Nucleus accumbens (tissue), 56 donors: ENCODE results near the gene RASAL2.
"Not testable (repeated sequence)": the region's sequence is repeated elsewhere in the genome, so short reads cannot be mapped to it uniquely, and the experiment has no call there.

Experiments
- DNase-seq, 56 donors: peaks; one replicate each; lab custom pipeline; 2025; lab: John Stamatoyannopoulos, UW

The RASAL2 gene

GRCh38 chr1:178498896-178499675 is 405.2 kb downstream of the RASAL2 start:
- no peak for DNase-seq

GRCh38 chr1:178500091-178500770 is 406.3 kb downstream of the RASAL2 start:
- no peak for DNase-seq

GRCh38 chr1:178500936-178501554 is 407.1 kb downstream of the RASAL2 start:
- DNase-seq, result no peak

- DNase-seq, result peak in 43 of 56 donors; percentile 4 to 81 (median 37)
Observed at GRCh38 chr1:178501705-178502329, 407.9 kb downstream of the RASAL2 start.

- no peak for DNase-seq
Observed at GRCh38 chr1:178502330-178502714, 408.4 kb downstream of the RASAL2 start.

- no peak for DNase-seq
Observed at GRCh38 chr1:178502856-178503255, 409.0 kb downstream of the RASAL2 start.

GRCh38 chr1:178503316-178503715 is 409.4 kb downstream of the RASAL2 start:
- DNase-seq, result not testable (repeated sequence)

- no peak for DNase-seq
Observed at GRCh38 chr1:178503849-178504248, 409.9 kb downstream of the RASAL2 start.

GRCh38 chr1:178504286-178504685 is 410.4 kb downstream of the RASAL2 start:
- DNase-seq, result no peak

- peak in 1 of 56 donors; percentile 11 for DNase-seq
Observed at GRCh38 chr1:178506177-178506576, 412.3 kb downstream of the RASAL2 start.

- no peak for DNase-seq
Observed at GRCh38 chr1:178506669-178507068, 412.8 kb downstream of the RASAL2 start.

- DNase-seq, result no peak
Observed at GRCh38 chr1:178509414-178510007, 415.6 kb downstream of the RASAL2 start.

GRCh38 chr1:178510155-178510554 is 416.3 kb downstream of the RASAL2 start:
- no peak for DNase-seq

GRCh38 chr1:178512566-178513277 is 418.8 kb downstream of the RASAL2 start, which contains the start of gene TEX35:
TEX35 (plus strand) TSS chr1:178513109; CDS start chr1:178513189, 80 bp downstream.
- no peak for DNase-seq

GRCh38 chr1:178513278-178513983 is 419.5 kb downstream of the RASAL2 start:
- DNase-seq, result no peak

GRCh38 chr1:178516110-178516509 is 422.2 kb downstream of the RASAL2 start:
- no peak for DNase-seq

- DNase-seq, result no peak
Observed at GRCh38 chr1:178518894-178519293, 425.0 kb downstream of the RASAL2 start.

- no peak for DNase-seq
Observed at GRCh38 chr1:178520803-178521202, 426.9 kb downstream of the RASAL2 start.

GRCh38 chr1:178521241-178521640 is 427.3 kb downstream of the RASAL2 start:
- DNase-seq, result no peak
